HG02798 (cell line): Measurements from ENCODE around the gene LILRB2.
"Not testable (repeated sequence)": the region's sequence is repeated elsewhere in the genome, so short reads cannot be mapped to it uniquely, and the experiment has no call there.

ENCODE experiments used
- ATAC-seq: cut with Tn5 transposase; IDR thresholded peaks from one replicate; pipeline ENCODE4 v1.9.1; 2021; ENCODE audit warnings: mild to moderate bottlenecking; ENCODE audit not compliant: unreplicated experiment, poor library complexity

LILRB2 gene

GRCh38 chr19:54277111-54277615, 3.7 kb downstream of the LILRB2 start:
- not testable (repeated sequence) for ATAC-seq

GRCh38 chr19:54275951-54276350, 5.0 kb downstream of the LILRB2 start:
- ATAC-seq: no peak

GRCh38 chr19:54274516-54274915, 6.4 kb downstream of the LILRB2 start:
- ATAC-seq: not testable (repeated sequence)

GRCh38 chr19:54273821-54274220, 7.1 kb downstream of the LILRB2 start:
- ATAC-seq: no peak

GRCh38 chr19:54272181-54272580, 8.7 kb downstream of the LILRB2 start:
- ATAC-seq: not testable (repeated sequence)

- not testable (repeated sequence) for ATAC-seq
Measured at GRCh38 chr19:54271587-54271986, 9.3 kb downstream of the LILRB2 start.

GRCh38 chr19:54271106-54271505, 9.8 kb downstream of the LILRB2 start:
- ATAC-seq: no peak

- no peak for ATAC-seq
Measured at GRCh38 chr19:54268936-54269335, 12.0 kb downstream of the LILRB2 start.

GRCh38 chr19:54266133-54266532, 14.8 kb downstream of the LILRB2 start:
- ATAC-seq: no peak

- ATAC-seq: no peak
Measured at GRCh38 chr19:54262470-54262869, 18.4 kb downstream of the LILRB2 start.

- ATAC-seq: no peak
Measured at GRCh38 chr19:54262066-54262465, 18.8 kb downstream of the LILRB2 start.

- no peak for ATAC-seq
Measured at GRCh38 chr19:54257116-54257480, 23.8 kb downstream of the LILRB2 start, which contains the start of gene LILRB5. Gene LILRB5, minus strand, starts transcription at chr19:54257273. Its CDS starts 80 bp downstream, at chr19:54257193.

GRCh38 chr19:54256250-54257115, 24.4 kb downstream of the LILRB2 start:
- ATAC-seq: no peak

GRCh38 chr19:54255105-54255775, 25.7 kb downstream of the LILRB2 start:
- no peak for ATAC-seq

- no peak for ATAC-seq
Measured at GRCh38 chr19:54254195-54254906, 26.6 kb downstream of the LILRB2 start.

- no peak for ATAC-seq
Measured at GRCh38 chr19:54253331-54254194, 27.3 kb downstream of the LILRB2 start.

GRCh38 chr19:54252845-54253244, 28.1 kb downstream of the LILRB2 start:
- ATAC-seq: no peak

GRCh38 chr19:54252243-54252642, 28.7 kb downstream of the LILRB2 start:
- ATAC-seq: no peak

GRCh38 chr19:54248016-54248601, 32.8 kb downstream of the LILRB2 start:
- no peak for ATAC-seq
